Breast epithelium (tissue), 3 donors: ENCODE measurements around the gene UBE2N.

ENCODE experiments used
- POLR2A ChIP-seq: fragments of 450-650 bp; IDR thresholded peaks from one replicate; pipeline ENCODE4 v1.6.1; 2016; ENCODE audit warnings: antibody characterized with exemption, mild to moderate bottlenecking, moderate library complexity
- POLR2AphosphoS5 ChIP-seq, 3 donors: sonication (generic); formaldehyde crosslinking; IDR thresholded peaks; one replicate each; pipeline ENCODE4 v1.6.1; 2017; ENCODE audit warnings: antibody characterized with exemption in 3 of 3
- TF ChIP-seq, protein P1 (sequence below), 3 donors: fragments of 450-650 bp; IDR thresholded peaks; one replicate each; pipeline ENCODE4 v1.5.1; 2016 to 2017; ENCODE audit warnings: antibody characterized with exemption in 3 of 3, mild to moderate bottlenecking in 3 of 3, moderate library complexity in 3 of 3

DNA sequence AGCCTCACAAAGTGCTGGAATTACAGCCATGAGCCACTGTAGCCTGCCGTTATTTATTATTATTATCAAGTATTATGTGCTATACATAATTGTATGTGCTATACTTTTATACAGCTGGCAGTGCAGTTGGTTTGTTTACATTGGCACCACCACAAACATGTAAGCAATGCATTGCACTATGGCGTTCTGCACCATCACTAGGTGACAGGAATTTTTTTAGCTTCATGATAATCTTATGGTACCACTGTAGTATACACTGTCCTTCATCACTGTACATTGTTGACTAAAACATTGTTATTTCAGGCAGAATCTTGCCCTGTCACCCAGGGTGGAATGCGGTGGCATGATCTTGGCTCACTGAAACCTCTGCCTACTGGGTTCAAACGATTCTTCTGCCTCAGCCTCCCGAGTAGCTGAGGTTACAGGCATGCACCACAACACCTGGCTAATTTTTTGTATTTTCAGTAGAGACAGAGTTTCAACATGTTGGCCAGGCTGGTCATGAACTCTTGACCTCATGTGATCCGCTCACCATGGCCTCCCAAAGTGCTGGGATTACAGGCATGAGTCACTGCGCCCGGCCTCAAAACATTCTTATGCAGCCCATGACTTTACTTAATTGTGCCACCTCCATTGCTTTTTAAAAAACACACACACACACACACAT is 42.7 kb upstream of the UBE2N start:
- TF ChIP-seq POLR2A (no peak), POLR2AphosphoS5 (IDR thresholded peaks at IDR 0.05) (no peak)
- TF ChIP-seq, protein P1, sequence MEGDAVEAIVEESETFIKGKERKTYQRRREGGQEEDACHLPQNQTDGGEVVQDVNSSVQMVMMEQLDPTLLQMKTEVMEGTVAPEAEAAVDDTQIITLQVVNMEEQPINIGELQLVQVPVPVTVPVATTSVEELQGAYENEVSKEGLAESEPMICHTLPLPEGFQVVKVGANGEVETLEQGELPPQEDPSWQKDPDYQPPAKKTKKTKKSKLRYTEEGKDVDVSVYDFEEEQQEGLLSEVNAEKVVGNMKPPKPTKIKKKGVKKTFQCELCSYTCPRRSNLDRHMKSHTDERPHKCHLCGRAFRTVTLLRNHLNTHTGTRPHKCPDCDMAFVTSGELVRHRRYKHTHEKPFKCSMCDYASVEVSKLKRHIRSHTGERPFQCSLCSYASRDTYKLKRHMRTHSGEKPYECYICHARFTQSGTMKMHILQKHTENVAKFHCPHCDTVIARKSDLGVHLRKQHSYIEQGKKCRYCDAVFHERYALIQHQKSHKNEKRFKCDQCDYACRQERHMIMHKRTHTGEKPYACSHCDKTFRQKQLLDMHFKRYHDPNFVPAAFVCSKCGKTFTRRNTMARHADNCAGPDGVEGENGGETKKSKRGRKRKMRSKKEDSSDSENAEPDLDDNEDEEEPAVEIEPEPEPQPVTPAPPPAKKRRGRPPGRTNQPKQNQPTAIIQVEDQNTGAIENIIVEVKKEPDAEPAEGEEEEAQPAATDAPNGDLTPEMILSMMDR (IDR thresholded peaks at IDR 0.05): no peak
